ENCODE results near the gene SPRR2D.

Gene SPRR2D

DNA sequence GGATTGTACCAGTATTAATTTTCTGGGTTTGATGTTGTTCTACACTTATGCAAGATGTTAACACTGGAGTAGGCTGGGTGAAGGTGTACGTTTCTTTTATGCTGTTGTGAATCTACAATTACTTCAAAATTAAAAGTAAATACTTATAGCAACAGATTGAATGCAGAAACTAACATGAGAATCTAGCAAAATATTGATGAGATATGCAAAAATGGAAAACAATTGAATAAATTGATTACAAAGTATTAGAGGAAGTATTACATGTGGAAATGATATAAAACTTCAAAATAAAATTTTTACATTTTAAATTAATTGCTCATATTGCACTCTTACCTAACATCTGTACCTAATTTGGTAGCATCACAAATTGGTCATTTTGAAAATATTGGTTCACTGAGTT lies 45.1 kb downstream of the SPRR2D start:
- TF ChIP-seq, protein P1, sequence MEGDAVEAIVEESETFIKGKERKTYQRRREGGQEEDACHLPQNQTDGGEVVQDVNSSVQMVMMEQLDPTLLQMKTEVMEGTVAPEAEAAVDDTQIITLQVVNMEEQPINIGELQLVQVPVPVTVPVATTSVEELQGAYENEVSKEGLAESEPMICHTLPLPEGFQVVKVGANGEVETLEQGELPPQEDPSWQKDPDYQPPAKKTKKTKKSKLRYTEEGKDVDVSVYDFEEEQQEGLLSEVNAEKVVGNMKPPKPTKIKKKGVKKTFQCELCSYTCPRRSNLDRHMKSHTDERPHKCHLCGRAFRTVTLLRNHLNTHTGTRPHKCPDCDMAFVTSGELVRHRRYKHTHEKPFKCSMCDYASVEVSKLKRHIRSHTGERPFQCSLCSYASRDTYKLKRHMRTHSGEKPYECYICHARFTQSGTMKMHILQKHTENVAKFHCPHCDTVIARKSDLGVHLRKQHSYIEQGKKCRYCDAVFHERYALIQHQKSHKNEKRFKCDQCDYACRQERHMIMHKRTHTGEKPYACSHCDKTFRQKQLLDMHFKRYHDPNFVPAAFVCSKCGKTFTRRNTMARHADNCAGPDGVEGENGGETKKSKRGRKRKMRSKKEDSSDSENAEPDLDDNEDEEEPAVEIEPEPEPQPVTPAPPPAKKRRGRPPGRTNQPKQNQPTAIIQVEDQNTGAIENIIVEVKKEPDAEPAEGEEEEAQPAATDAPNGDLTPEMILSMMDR (IDR thresholded peaks at IDR 0.05; ENCODE audit: low read depth, low read length), result no peak
- in situ Hi-C loops (cut with HindIII; ENCODE audit: low sequenced_read_pairs), result no loop called here
- DNase-seq (ENCODE audit: low read depth, low spot score), result no peak
- H3K4me3 ChIP-seq (ENCODE audit: low read depth, low read length), result no peak overlapping the region

GRCh38 chr1:152993186-152993585 lies 47.7 kb downstream of the SPRR2D start:
- H3K4me3 ChIP-seq (ENCODE audit: low read depth, low read length), result no peak overlapping the region
- in situ Hi-C loops (cut with HindIII; ENCODE audit: low sequenced_read_pairs), result no loop called here
- no peak for DNase-seq (ENCODE audit: low read depth, low spot score)
- TF ChIP-seq, protein P1 (IDR thresholded peaks at IDR 0.05; ENCODE audit: low read depth, low read length), result no peak
